Common myeloid progenitor, CD34-positive (primary cell): ENCODE data around the gene USP51.
"Not testable (repeated sequence)": the region's sequence is repeated elsewhere in the genome, so short reads cannot be mapped to it uniquely, and the experiment has no call there.

Source experiments
- CTCF ChIA-PET: fragments of 350-600 bp; sonication (Branson Sonifier 250); formaldehyde crosslinking; loops from one replicate; lab custom pipeline; 2021; ENCODE audit warnings: antibody characterized with exemption; lab: Charles Lee
- POLR2A ChIA-PET: fragments of 350-600 bp; sonication (Branson Sonifier 250); formaldehyde crosslinking; loops from one replicate; lab custom pipeline; 2021; ENCODE audit warnings: antibody characterized with exemption; lab: Charles Lee
- DNase-seq, 3 donors: peaks; one replicate each; pipeline versions ENCODE4 v3.0.0 to v3.0.0-alpha.2; 2013
- H3K27ac ChIP-seq, 2 experiments: 1 replicate in 1 of 2; 2 replicates in 1 of 2; pipeline ENCODE4 v1.7.0; 2013; ENCODE audit warnings: inconsistent platforms in 2 of 2, low read length in 2 of 2, mild to moderate bottlenecking in 2 of 2, low read depth in 1 of 2, moderate library complexity in 1 of 2; ENCODE audit not compliant: severe bottlenecking in 2 of 2, insufficient read depth in 1 of 2, poor library complexity in 1 of 2
- H3K27me3 ChIP-seq, 5 experiments: replicated peaks in 2 of 5; 1 replicate in 3 of 5; 2 replicates in 2 of 5; pipeline versions ENCODE4 v1.6.1 to v1.7.0; 2013; ENCODE audit warnings: low read length in 4 of 5, mild to moderate bottlenecking in 2 of 5, moderate library complexity in 2 of 5, inconsistent platforms in 1 of 5; ENCODE audit not compliant: insufficient read depth in 5 of 5, control insufficient read depth in 4 of 5
- H3K36me3 ChIP-seq, 4 experiments: 1 replicate in 2 of 4; 2 replicates in 2 of 4; pipeline versions ENCODE4 v1.6.1 to v1.7.0; 2013; ENCODE audit warnings: low read length in 3 of 4, control low read depth in 1 of 4, mild to moderate bottlenecking in 1 of 4; ENCODE audit not compliant: control insufficient read depth in 4 of 4, insufficient read depth in 4 of 4
- H3K4me1 ChIP-seq, 4 experiments: 1 replicate in 3 of 4; 2 replicates in 1 of 4; pipeline versions ENCODE4 v1.6.1 to v1.7.1; 2013; ENCODE audit warnings: low read length in 3 of 4, mild to moderate bottlenecking in 3 of 4, control low read depth in 1 of 4, inconsistent platforms in 1 of 4, moderate library complexity in 1 of 4; ENCODE audit not compliant: control insufficient read depth in 4 of 4, insufficient read depth in 4 of 4; ENCODE audit errors: control extremely low read depth in 1 of 4
- H3K4me3 ChIP-seq, 7 experiments: 1 replicate in 4 of 7; 2 replicates in 3 of 7; pipeline versions ENCODE4 v1.5.1 to v1.7.0; 2013; ENCODE audit warnings: mild to moderate bottlenecking in 7 of 7, low read length in 6 of 7, moderate library complexity in 6 of 7, inconsistent platforms in 2 of 7, low read depth in 2 of 7, control low read depth in 1 of 7; ENCODE audit not compliant: insufficient read depth in 4 of 7, control insufficient read depth in 1 of 7; ENCODE audit errors: extremely low read depth in 1 of 7
- H3K9me3 ChIP-seq, 5 experiments: 1 replicate in 4 of 5; 2 replicates in 1 of 5; pipeline versions ENCODE4 v1.6.1 to v1.7.1; 2013; ENCODE audit warnings: low read length in 4 of 5, mild to moderate bottlenecking in 2 of 5, inconsistent platforms in 1 of 5, low read depth in 1 of 5, moderate library complexity in 1 of 5; ENCODE audit not compliant: control insufficient read depth in 4 of 5, insufficient read depth in 2 of 5; ENCODE audit errors: control extremely low read depth in 1 of 5
- WGBS: methylation state at CpG from one replicate; pipeline ENCODE4 v1.1.5; 2013; ENCODE audit not compliant: insufficient coverage; 5-methylcytosine and 5-hydroxymethylcytosine counted together

The USP51 gene

GRCh38 chrX:55513045-55513737, 23.5 kb upstream of the USP51 start:
- CTCF ChIA-PET, H3K9me3 ChIP-seq, POLR2A ChIA-PET, H3K4me1 ChIP-seq, H3K27ac ChIP-seq, DNase-seq, H3K36me3 ChIP-seq, H3K4me3 ChIP-seq, H3K27me3 ChIP-seq: not testable (repeated sequence)
- WGBS, result no CpG with 5 or more reads among the region's 6 CpGs

- POLR2A ChIA-PET, H3K4me1 ChIP-seq, H3K27ac ChIP-seq, H3K36me3 ChIP-seq, H3K27me3 ChIP-seq, H3K4me3 ChIP-seq, DNase-seq, CTCF ChIA-PET, H3K9me3 ChIP-seq: not testable (repeated sequence)
- no CpG with 5 or more reads among the region's 10 CpGs for WGBS
Measured at GRCh38 chrX:55508410-55509152, 18.9 kb upstream of the USP51 start.

- H3K27ac ChIP-seq, H3K36me3 ChIP-seq, H3K4me1 ChIP-seq, H3K9me3 ChIP-seq, CTCF ChIA-PET, DNase-seq, POLR2A ChIA-PET, H3K27me3 ChIP-seq, H3K4me3 ChIP-seq: not testable (repeated sequence)
- no CpG with 5 or more reads among the region's 5 CpGs for WGBS
Measured at GRCh38 chrX:55507699-55508098, 18.1 kb upstream of the USP51 start.

- H3K36me3 ChIP-seq, POLR2A ChIA-PET, H3K4me3 ChIP-seq, CTCF ChIA-PET, H3K9me3 ChIP-seq, DNase-seq, H3K27me3 ChIP-seq, H3K27ac ChIP-seq, H3K4me1 ChIP-seq: not testable (repeated sequence)
- no CpG with 5 or more reads among the region's 5 CpGs for WGBS
Measured at GRCh38 chrX:55507010-55507409, 17.4 kb upstream of the USP51 start.

- no peaks in the 10 kb centered on the region for H3K9me3 ChIP-seq
- H3K27ac ChIP-seq, result no peak overlapping the region
- 66% methylated on average over 4 of the region's 4 CpGs for WGBS
- peaks cover 0 to 3% (median 0%) of the 10 kb centered on the region in 5 experiments for H3K27me3 ChIP-seq
- H3K4me3 ChIP-seq, result no peak overlapping the region
- peaks cover 2 to 24% (median 17%) of the 10 kb centered on the region in 4 experiments for H3K4me1 ChIP-seq
- peak; percentile 10 to 52 (median 43) for DNase-seq
- CTCF ChIA-PET, result interaction anchor here (1.3 to 1.4 kb wide), 2 partner anchors 38 to 227 kb away, joined by 3 to 4 read pairs; partner anchors contain the start of gene RRAGB
- H3K36me3 ChIP-seq, result peaks cover 0 to 5% (median 0%) of the 10 kb centered on the region in 4 experiments
- POLR2A ChIA-PET, result no interaction called here
Measured at GRCh38 chrX:55490974-55491373, 1.3 kb upstream of the USP51 start.

- WGBS, result 92% methylated on average over 2 of the region's 4 CpGs
- Histone ChIP-seq H3K4me1 (peaks cover 2 to 24% (median 17%) of the 10 kb centered on the region in 4 experiments), H3K36me3 (peaks cover 0 to 5% (median 0%) of the 10 kb centered on the region in 4 experiments), H3K27me3 (peaks cover 0 to 3% (median 0%) of the 10 kb centered on the region in 5 experiments), H3K27ac (peak overlapping the region; percentile 68 to 91), H3K4me3 (peak overlapping the region; percentile 20 to 88 (median 77)), H3K9me3 (no peaks in the 10 kb centered on the region)
- DNase-seq, result no peak
- CTCF ChIA-PET, result interaction anchor here (1.3 kb wide), 1 partner anchor 227 kb away, joined by 3 read pairs; the partner anchor contains the start of gene RRAGB
- POLR2A ChIA-PET, result no interaction called here
Measured at GRCh38 chrX:55490121-55490520, 473 bp upstream of the USP51 start.
